PC-3 (cell line): ENCODE data around the gene TEAD1. TPM values are rescaled to one million over a fixed set of nuclear protein-coding genes. Genes with fewer than 3 reads are reported as not detected.

Experiments
- ATAC-seq: fragments of 200-7000 bp; cut with Tn5 transposase; 2 replicates; pipeline ENCODE4 v1.9.1; 2020; ENCODE audit warnings: mild to moderate bottlenecking, moderate library complexity
- BruUV-seq: library from RNA; stranded (reverse); fragments of 400-500 nt; replicated peaks from 2 replicates; lab custom pipeline; 2021; lab: Mats Ljungman, UMichigan
- CTCF ChIA-PET: fragments of 300-600 bp; sonication (Branson Sonifier 250); formaldehyde crosslinking; loops from one replicate; lab custom pipeline; 2022; ENCODE audit warnings: antibody characterized with exemption; lab: Charles Lee
- POLR2A ChIA-PET: fragments of 300-600 bp; sonication (Branson Sonifier 250); formaldehyde crosslinking; loops from one replicate; lab custom pipeline; 2022; ENCODE audit warnings: antibody characterized with exemption; ENCODE audit not compliant: unreplicated experiment; lab: Charles Lee
- DNase-seq: peaks from one replicate; pipeline ENCODE4 v3.0.0-alpha.2; 2015
- H2AFZ ChIP-seq: fragments of 300-600 bp; sonication (generic); 2 replicates; pipeline ENCODE4 v1.6.0; 2016; ENCODE audit warnings: antibody characterized with exemption, low read length
- H3F3A ChIP-seq: fragments of 300-600 bp; sonication (generic); one replicate; pipeline ENCODE4 v1.6.0; 2017; ENCODE audit warnings: antibody characterized with exemption, low read length, control low read depth, mild to moderate bottlenecking; ENCODE audit not compliant: unreplicated experiment
- H3K27ac ChIP-seq: fragments of 300-600 bp; sonication (generic); 2 replicates; pipeline ENCODE4 v1.5.1; 2016; ENCODE audit warnings: mild to moderate bottlenecking, low read length
- H3K27me3 ChIP-seq: fragments of 300-600 bp; sonication (generic); 2 replicates; pipeline ENCODE4 v1.6.1; 2016; ENCODE audit warnings: low read length, mixed read lengths
- H3K36me3 ChIP-seq: fragments of 300-600 bp; sonication (generic); 2 replicates; pipeline ENCODE4 v1.6.1; 2016; ENCODE audit warnings: low read depth, mixed run types, low read length, mixed read lengths
- H3K4me1 ChIP-seq: fragments of 300-600 bp; sonication (generic); 2 replicates; pipeline ENCODE4 v1.5.1; 2016; ENCODE audit warnings: low read length; ENCODE audit not compliant: insufficient read depth
- H3K4me2 ChIP-seq: fragments of 300-600 bp; sonication (generic); 2 replicates; pipeline ENCODE4 v1.6.0; 2016; ENCODE audit warnings: low read length
- H3K4me3 ChIP-seq: fragments of 300-600 bp; sonication (generic); 2 replicates; pipeline ENCODE4 v1.5.1; 2016; ENCODE audit warnings: mild to moderate bottlenecking, low read length, mixed read lengths
- H3K79me2 ChIP-seq: fragments of 300-600 bp; sonication (generic); 2 replicates; pipeline ENCODE4 v1.6.1; 2017; ENCODE audit warnings: low read length, mixed read lengths
- H3K9ac ChIP-seq: fragments of 300-600 bp; sonication (generic); 2 replicates; pipeline ENCODE4 v1.6.0; 2016; ENCODE audit warnings: mild to moderate bottlenecking, low read length
- H3K9me2 ChIP-seq: fragments of 300-600 bp; sonication (generic); replicated peaks from 2 replicates; pipeline ENCODE4 v1.6.1; 2016; ENCODE audit warnings: mixed run types, low read length, mixed read lengths
- H3K9me3 ChIP-seq: fragments of 300-600 bp; sonication (generic); 2 replicates; pipeline ENCODE4 v1.6.1; 2016; ENCODE audit warnings: low read length, mixed read lengths
- H4K20me1 ChIP-seq: fragments of 300-600 bp; sonication (generic); 2 replicates; pipeline ENCODE4 v1.6.1; 2016; ENCODE audit warnings: low read length, mixed read lengths
- CTCF ChIP-seq: fragments of 300-600 bp; sonication (generic); conservative IDR thresholded peaks from 2 replicates; pipeline ENCODE4 v1.5.1; 2017; ENCODE audit warnings: antibody characterized with exemption, low read depth, mild to moderate bottlenecking, low read length
- EZH2 ChIP-seq: fragments of 300-600 bp; sonication (generic); IDR thresholded peaks from one replicate; pipeline ENCODE4 v1.6.1; 2017; ENCODE audit warnings: antibody characterized with exemption, mild to moderate bottlenecking, low read length; ENCODE audit not compliant: unreplicated experiment
- EZH2phosphoT487 ChIP-seq: fragments of 300-600 bp; sonication (generic); IDR thresholded peaks from 2 replicates; pipeline ENCODE4 v1.6.1; 2018; ENCODE audit warnings: mild to moderate bottlenecking, antibody characterized with exemption, low read length, borderline replicate concordance
- intact Hi-C: fragments of 100-400 bp; cut with micrococcal nuclease; formaldehyde crosslinking; loops from 2 replicates; pipeline ENCODE4 v1.9.0; 2023
- total RNA-seq: library from RNA; depleted of rRNA; stranded (reverse); fragments of >200 nt; gene quantifications from 2 replicates; pipeline ENCODE4 v1.2.3, GENCODE V29; 2014

The TEAD1 gene
- total RNA-seq, 1 experiment from 2014 or later: 70.2 TPM

- peaks cover 70% of the 10 kb centered on the region for H3K79me2 ChIP-seq
- intact Hi-C loops: no loop called here
- peak; percentile 80 for DNase-seq
- H3K4me2 ChIP-seq: no peak overlapping the region
- peak; percentile 51 for ATAC-seq
- H3K4me3 ChIP-seq: no peak overlapping the region
- H3K9me3 ChIP-seq: no peaks in the 10 kb centered on the region
- peaks cover 24% of the 10 kb centered on the region for H3K4me1 ChIP-seq
- no peaks in the 10 kb centered on the region for H3K27me3 ChIP-seq
- ChIA-PET POLR2A (interaction anchor here (0.7 kb wide), 1 partner anchor 462 kb away, joined by 7 read pairs; no protein-coding TSS in a partner anchor), CTCF (interaction anchor here (0.6 kb wide), 1 partner anchor 22 kb away, joined by 3 read pairs; no protein-coding TSS in a partner anchor)
- peaks cover 7% of the 10 kb centered on the region; the same call in 1 of the 2 replicates for H3K36me3 ChIP-seq
- no peak overlapping the region for H3K9ac ChIP-seq
- BruUV-seq: no TSS peak
- H2AFZ ChIP-seq: no peak overlapping the region
- H3K27ac ChIP-seq: no peak overlapping the region
- H3F3A ChIP-seq: no peaks in the 10 kb centered on the region
- no peak for TF ChIP-seq EZH2phosphoT487
- no peak for TF ChIP-seq EZH2
- H4K20me1 ChIP-seq: no peaks in the 10 kb centered on the region
- H3K9me2 ChIP-seq: no peaks in the 10 kb centered on the region
Observed at GRCh38 chr11:12792590-12792989, 118.4 kb downstream of the TEAD1 start.

- ATAC-seq (no peak), DNase-seq (no peak)
- H3K79me2 ChIP-seq: peaks cover 73% of the 10 kb centered on the region
- no peak overlapping the region for H3K9ac ChIP-seq
- no peak overlapping the region for H2AFZ ChIP-seq
- CTCF ChIA-PET: interaction anchor here (0.6 kb wide), 1 partner anchor 23 kb away, joined by 3 read pairs; no protein-coding TSS in a partner anchor
- H3F3A ChIP-seq: no peaks in the 10 kb centered on the region
- H3K27ac ChIP-seq: no peak overlapping the region
- no peak overlapping the region for H3K4me3 ChIP-seq
- no peaks in the 10 kb centered on the region for H3K27me3 ChIP-seq
- BruUV-seq: no TSS peak
- POLR2A ChIA-PET: interaction anchor here (0.7 kb wide), 1 partner anchor 462 kb away, joined by 7 read pairs; no protein-coding TSS in a partner anchor
- intact Hi-C loops: no loop called here
- peaks cover 22% of the 10 kb centered on the region for H3K4me1 ChIP-seq
- H3K36me3 ChIP-seq: peaks cover 7% of the 10 kb centered on the region; the same call in 1 of the 2 replicates
- H3K4me2 ChIP-seq: no peak overlapping the region
- TF ChIP-seq EZH2phosphoT487 (no peak), CTCF (no peak), EZH2 (no peak)
- H3K9me3 ChIP-seq: no peaks in the 10 kb centered on the region
- H3K9me2 ChIP-seq: no peaks in the 10 kb centered on the region
- H4K20me1 ChIP-seq: no peaks in the 10 kb centered on the region
Observed at GRCh38 chr11:12793065-12793464, 118.8 kb downstream of the TEAD1 start.

- Histone ChIP-seq H3K9ac (no peak overlapping the region), H3K9me3 (no peaks in the 10 kb centered on the region), H3K4me1 (peaks cover 22% of the 10 kb centered on the region; the same call in 1 of the 2 replicates), H3K27ac (no peak overlapping the region), H3K4me2 (no peak overlapping the region), H4K20me1 (no peaks in the 10 kb centered on the region), H3K4me3 (no peak overlapping the region), H3K9me2 (no peaks in the 10 kb centered on the region), H2AFZ (no peak overlapping the region), H3K36me3 (peaks cover 7% of the 10 kb centered on the region; the same call in 1 of the 2 replicates), H3F3A (no peaks in the 10 kb centered on the region), H3K27me3 (no peaks in the 10 kb centered on the region), H3K79me2 (peaks cover 72% of the 10 kb centered on the region)
- BruUV-seq: no TSS peak
- ChIA-PET CTCF (interaction anchor here (0.6 kb wide), 1 partner anchor 23 kb away, joined by 3 read pairs; no protein-coding TSS in a partner anchor), POLR2A (no interaction called here)
- DNase-seq (no peak), ATAC-seq (no peak)
- no peak for TF ChIP-seq EZH2
- no peak for TF ChIP-seq EZH2phosphoT487
- no peak for TF ChIP-seq CTCF
- intact Hi-C loops: no loop called here
Observed at GRCh38 chr11:12793506-12793905, 119.3 kb downstream of the TEAD1 start.
